Stimulated activated CD8-positive, alpha-beta memory T cell treated with anti-CD3 and anti-CD28 coated beads, Interleukin-15, amount 100 ng/mL, for 1 hour (primary cell): ENCODE data around the gene NDOR1.

Experiments used
- DNase-seq: peaks from one replicate; pipeline ENCODE4 v3.0.0-alpha.2; 2020; ENCODE audit warnings: low read depth

Gene NDOR1

DNA sequence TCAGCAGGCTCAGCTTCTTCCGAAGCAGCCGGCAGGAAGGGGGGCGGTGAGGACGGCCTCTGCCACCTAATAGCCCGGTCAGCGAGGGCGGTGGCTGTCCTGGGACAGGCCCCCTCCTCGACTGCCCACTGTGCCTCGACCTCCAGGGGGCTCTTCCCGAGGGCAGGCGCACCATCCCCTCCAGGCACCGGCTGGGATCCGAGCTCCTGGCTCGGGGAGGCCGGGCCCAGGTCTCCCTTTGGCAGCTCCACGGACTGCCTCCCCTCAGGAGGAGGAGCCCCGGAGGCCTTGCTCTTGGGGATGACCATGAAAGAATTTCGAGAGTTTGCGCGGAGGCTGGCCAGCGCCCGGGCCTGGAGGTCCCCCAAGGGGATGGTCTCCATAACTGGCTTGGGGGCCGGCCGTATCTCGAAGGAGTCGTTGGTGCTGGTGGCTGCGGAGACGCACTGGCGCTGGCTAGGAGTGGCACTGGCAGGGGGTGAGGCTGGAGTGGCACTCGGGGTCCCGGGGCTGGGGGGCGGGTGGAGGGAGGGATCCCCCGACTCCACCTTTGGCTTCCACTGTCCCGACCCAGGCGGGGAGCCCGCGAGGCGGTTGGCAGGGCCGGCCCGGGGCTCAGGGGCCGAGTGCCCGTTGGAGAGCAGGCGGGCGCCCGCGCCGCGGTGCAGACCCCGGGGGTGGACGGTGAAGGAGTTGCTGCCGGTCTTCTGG, 5.9 kb upstream of the NDOR1 start:
- DNase-seq, result no peak

DNA sequence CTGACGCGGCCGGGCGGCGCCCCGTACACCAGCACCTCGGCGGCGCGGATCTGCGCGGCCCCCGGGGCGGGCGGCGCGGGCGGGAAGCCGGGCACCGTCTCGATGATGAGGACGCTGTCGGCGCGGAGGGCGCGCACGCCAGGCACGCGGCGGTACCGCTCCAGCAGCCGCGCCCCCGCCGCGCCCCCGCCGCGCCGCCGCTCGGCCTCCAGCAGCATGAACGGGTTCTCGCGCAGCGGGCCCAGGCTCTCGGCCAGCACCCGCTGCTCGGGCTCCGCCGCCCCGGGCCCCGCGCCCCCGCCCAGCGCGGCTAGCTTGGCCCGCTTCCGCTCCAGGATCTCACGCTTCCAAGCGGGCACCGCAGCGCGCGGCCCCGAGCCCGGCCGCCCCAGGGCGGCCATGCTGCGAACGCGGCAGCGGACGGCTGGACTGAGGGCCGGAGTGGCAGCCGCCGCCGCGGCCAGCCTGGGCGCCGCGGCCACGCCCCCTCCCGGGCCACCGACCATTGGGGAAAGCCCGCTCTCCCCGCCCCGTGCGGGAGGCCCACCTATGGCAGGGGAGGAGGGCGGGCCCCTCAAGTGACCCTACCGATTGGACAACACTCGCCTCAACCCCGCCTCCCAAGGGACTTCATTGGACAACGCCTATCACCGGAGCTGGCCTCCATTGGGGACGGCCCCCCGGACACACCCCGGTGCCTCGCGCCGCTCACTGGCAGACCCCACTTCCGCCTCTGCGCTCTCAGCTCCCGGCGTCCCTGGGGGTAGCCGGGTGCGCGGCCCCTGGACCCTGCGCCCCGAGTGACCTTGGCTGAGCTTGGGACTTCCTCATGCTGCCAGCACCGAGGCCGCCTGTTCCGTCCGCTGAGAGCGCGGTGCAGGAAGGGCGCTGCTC, 4.9 kb upstream of the NDOR1 start, which contains the start of gene TPRN:
Gene TPRN (minus strand): TSS at position 431 of the 894 bp plus-strand sequence. CDS start 30 bp downstream, at position 401.
- peak; percentile 97 for DNase-seq

DNA sequence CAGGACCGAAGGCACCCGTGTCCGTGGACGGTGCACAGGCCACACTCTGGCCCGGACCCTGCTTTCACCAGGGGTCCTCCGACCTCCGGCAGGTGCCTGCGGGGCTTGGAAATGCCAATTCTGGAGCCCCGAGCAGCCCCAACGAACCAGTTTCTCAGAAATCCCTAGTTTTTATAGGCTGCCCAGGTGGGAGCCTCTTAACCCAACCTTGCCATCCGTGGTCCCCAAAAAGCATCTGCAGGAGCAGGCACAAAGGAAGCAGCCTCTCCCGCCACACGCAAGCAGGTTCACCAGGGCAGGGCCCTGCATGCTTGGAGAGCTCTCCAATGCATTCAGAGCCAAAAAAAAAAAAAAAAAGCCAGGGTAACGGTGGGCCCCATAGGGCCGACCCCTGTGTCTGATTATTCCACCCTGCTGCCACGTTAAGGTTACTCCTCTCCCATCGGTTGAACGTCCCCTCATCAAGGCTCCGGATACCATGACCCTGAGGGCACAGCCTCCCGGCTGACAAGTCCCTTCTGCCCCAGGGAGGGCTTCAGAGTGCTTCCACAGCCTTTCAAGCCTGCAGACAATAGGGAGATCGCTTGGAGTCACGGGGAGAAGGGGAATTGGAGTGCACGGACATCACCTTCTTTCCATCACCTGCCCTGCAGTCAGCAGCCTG, 4.2 kb upstream of the NDOR1 start:
- no peak for DNase-seq

DNA sequence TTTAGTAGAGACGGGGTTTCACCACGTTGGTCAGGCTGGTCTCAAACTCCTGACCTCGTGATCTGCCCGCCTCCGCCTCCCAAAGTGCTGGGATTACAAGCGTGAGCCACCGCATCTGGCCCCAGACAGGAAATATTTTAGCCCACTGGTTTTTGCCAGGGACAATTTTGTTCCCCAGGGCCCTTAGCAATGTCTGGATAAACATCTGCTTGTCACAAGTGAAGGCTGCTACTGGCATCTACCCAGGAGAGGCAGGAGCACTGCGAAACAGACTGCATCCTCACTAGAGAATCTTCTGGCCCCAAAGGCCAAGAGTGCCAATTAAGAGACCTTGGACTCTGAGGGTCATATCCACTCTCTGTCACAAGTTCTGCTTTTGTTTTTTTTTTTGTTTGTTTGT, 2.5 kb upstream of the NDOR1 start:
- no peak for DNase-seq

DNA sequence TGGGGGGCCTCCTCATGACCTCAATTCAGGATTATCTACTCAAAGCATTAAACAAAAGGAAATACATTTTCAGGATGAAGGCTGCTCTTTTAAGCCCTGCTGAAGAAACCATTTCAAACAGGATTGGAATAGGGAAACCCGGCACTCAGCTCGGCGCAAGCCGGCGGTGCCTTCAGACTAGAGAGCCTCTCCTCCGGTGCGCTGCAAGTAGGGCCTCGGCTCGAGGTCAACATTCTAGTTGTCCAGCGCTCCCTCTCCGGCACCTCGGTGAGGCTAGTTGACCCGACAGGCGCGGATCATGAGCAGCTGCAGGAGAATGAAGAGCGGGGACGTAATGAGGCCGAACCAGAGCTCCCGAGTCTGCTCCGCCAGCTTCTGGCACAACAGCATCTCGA, 772 bp upstream of the NDOR1 start:
- no peak for DNase-seq

DNA sequence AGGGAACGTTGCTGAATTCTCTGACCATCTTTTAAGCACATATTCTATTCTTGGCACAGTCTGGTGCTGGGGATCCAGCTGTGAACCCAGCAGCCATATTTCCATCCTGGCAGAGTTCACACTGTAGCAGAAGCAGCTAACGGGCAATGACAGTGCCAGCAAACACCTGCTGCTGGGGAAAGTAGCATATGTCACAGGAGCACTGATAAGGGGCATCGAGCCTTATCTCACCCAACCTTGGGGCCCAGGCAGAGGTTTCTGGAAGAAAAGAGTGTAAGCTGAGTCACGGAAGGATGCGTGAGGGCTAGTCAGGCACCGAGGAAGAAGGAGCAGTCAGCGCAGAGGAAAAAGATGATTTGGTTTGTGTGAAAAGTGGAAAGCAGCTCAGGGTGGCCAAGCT, 1.1 kb downstream of the NDOR1 start:
- DNase-seq, result no peak

DNA sequence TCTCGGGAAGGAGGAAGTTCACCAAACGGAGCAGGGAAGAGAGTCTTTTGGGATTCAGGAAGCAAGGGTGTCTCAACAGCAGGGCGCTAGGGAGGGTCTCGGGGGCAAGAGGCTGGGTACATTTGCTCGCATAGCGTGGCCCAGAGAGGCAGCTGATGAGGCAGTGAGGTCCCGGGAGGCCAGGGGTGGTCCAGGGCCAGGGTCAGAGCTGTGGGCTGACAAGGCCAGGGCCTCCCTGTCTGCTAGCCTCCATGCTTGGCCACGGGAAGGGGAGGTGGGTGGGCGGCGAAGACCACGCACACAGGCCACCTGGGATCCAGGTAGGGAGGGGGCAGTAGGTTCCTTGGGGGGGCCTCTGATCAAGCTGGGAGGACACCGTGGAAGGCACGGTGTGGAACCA, 6.0 kb downstream of the NDOR1 start:
- DNase-seq, result no peak

DNA sequence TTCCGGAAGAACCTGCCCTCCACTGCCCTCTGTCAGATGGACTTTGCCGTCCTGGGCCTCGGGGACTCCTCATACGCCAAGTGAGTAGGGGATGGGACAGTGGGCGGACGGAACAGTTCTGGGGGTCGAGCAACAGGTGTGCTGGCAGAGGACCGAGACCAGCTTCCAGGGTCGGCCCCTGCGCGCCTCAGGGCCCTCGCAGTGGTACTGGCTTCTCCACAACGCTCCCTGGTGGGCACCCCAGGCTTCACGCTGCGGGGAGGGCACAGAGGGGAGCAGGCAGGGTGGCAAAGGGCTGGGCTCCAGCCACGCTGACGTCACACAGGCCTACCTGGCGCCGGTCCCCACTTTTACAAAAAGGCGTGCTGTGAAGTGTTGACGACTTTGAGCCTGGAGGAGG, 7.0 kb downstream of the NDOR1 start:
- no peak for DNase-seq

DNA sequence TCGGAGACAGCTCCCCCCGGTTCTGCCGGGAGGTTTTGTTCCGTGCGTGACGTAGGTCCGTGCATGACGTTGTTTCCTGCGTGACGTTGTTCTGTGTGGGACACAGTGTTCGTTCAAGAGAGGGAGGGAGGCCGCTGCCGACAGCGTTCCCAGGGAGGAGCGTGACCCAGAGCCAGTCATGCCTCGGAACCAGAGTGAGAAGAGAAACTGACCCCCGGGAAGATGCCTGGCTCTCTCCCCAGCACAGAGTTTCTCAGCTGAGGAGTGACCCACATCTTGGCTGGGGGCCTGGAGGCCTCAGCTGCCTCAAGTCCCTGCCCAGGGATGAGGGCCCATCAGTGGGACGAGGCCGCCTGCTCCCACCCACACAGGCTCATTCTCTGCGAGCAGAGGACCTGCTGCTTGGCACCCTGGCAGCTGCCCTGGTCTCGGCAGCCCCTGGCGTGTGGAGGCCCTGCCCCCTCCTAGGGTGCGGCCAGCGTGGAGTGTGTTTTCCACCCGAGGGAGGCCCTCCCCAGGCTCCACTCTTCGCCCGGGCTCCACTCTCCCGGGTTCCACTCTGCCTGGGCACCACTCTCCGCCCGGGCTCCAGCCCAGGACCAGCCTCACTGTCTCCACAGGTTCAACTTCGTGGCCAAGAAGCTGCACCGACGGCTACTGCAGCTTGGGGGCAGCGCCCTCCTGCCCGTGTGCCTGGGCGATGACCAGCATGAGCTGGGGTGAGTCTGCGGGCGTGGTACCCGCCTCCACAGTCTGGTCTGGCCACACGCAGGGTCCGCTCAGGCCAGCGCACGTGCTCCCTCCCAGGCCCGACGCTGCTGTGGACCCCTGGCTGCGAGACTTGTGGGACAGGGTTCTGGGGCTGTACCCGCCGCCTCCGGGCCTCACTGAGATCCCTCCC, 7.9 kb downstream of the NDOR1 start:
- no peak for DNase-seq

DNA sequence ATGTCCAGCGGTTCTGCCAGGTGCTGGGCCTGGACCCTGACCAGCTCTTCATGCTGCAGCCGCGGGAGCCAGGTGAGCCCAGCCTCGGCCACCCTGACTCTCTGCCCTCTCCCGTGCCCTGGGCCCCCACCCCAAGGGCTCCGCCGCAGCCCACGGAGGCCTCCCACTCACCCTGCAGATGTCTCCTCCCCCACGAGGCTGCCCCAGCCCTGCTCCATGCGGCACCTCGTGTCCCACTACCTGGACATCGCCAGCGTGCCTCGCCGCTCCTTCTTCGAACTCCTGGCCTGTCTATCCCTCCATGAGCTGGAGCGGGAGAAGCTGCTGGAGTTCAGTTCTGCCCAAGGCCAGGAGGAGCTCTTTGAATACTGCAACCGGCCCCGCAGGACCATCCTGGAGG, 9.1 kb downstream of the NDOR1 start:
- no peak for DNase-seq

DNA sequence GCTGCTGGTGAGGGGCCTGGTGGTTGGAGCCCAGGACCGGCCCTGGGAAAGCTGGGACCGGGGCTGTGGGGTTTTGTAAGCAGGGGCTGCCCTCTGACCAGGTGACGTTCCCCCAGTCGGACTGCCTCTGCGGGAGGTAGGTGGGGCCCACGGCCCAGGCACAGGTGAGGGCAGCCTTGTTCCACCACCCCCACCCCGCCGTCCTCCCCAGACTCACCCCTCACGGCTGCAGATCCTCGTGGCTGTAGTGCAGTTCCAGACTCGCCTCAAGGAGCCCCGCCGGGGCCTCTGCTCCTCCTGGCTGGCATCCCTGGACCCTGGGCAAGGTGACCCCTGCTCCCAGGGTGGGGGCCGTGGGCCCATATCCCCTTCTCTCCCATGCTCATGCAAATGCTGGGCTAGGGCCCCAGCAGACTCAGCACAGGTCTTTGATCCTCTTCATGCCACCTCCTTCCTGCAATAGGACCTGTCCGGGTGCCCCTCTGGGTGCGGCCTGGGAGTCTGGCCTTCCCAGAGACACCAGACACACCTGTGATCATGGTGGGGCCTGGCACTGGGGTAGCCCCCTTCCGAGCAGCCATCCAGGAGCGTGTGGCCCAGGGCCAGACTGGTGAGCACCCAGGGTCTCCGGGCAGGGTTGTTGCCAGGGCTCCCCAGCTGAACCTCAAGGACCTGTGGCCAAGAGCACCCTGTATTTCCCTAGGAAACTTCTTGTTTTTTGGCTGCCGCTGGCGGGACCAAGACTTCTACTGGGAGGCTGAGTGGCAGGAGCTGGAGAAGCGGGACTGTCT, 9.9 kb downstream of the NDOR1 start:
- DNase-seq, result no peak

DNA sequence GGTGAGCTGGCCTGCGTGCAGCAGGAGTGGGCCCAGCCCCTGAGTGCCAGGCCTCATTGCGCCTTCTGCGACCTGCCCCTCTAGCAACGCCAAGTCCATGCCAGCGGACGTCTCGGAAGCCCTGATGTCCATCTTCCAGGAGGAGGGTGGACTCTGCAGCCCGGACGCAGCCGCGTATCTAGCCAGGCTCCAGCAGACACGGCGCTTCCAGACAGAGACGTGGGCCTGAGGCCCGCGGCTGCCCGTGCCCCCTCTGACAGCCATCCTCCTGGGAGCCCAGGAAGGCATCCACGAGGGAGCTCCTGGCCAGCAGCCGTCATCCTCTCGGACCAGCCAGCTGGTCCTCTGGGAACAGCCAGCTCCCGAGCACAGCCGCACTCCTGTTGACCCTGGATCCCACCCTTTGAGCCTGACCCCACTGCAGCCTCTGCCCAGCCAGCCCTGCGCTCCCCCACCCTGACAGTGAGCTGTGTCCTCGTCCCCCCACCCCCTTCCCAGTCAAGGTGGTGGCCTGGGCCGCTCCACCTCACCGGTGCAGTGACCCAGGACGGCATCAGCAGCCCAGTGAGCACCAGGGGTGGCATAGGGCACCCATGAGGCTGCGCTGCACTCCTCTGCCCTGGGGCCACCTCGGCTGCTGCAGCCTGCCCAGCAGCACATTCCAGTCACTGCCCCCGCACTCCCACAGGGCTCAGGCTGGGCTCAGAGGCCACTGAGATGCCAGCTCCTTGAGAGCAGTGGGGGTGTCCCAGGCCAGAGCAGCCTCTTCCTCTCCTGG, 10.9 kb downstream of the NDOR1 start:
- no peak for DNase-seq

DNA sequence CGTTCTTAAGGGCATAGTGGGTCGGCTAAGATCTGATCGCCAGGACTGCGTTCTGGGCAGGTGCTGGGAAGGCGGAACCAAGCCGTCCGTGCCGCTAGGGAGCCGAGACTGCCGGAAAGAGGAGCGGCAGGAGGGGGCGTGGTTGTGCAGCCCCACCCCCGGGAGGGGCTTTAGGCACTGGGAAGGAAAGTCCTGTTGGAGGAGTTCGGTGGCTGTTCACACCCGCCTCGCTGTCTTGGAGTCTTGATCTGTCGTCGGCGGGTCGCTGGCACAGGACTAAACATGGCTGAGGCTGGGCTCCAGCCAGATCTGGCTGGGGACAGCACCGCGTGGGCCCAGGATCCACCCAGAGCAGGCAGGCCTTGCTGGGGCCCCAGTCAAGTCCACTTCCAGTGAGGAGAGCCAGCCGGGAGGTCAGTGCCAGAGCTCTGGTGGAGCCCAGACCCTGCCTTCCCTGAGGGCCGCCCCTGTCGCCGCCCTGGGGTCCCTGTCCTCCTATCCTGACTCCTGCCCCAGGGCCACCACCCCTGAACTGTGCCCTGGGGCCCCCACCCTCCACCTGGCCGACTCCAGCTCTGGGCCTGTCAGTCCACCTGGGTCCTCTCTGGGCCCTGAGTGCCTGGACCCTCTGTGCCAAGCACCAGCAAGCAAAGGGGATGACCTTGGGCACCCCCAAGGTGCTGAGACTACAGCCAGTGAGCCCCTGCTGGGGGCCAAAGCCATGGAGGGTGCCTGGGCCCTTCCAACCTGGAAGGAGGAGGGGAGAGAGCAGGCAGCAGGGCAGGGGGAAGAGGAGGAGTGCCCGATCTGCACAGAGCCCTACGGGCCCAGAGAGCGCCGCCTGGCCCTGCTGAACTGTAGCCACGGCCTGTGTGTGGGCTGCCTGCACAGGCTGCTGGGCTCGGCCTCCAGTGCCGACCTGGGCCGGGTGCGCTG, 12.0 kb downstream of the NDOR1 start:
- no peak for DNase-seq

DNA sequence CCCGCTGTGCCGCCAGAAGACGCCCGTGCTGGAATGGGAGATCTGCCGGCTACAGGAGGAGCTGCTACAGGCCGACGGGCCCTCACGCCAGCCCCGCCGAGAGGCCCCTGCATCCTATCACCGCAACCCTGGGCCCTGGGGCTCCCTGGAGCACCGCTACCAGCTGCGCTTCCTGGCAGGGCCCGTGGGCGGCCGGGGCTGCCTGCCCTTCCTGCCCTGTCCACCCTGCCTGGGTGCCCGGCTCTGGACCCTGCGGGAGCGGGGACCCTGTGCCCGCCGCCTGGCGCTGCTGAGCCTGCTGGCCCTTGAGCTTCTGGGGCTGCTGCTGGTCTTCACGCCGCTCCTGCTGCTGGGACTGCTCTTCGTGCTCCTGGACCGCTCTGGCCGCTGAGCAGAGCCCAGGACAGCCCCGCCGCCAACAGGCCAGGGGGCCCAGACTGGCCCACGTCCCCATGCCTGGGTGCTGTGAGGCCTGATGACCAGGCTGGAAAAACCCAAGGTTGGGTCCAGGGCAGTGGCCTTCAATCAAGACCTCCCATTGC, 12.8 kb downstream of the NDOR1 start:
- no peak for DNase-seq

DNA sequence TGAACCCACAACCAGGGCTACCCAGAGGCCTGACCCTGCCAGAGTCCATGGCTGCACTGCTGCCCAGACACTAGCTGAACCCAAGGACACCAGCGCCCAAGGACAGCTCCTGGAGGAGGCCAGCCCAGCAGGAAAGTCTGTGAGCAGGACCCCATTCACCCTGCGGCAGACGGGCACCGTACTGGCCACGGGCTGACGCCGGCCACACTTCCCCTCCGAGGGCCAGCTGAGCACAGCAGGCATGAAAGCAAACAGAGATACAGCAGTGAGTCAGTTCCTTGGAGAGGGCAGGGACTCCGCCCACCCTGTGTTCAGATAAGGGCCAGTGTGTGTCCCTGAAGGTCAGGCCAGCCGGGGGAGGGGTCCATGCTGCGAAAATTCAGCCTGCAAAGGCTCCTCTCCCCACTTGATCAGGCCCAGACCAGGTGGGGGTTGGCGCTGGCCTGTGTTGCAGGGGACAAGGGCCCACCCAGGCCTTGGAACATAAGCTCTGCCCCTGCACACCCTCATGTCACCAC, 13.3 kb downstream of the NDOR1 start:
- no peak for DNase-seq

DNA sequence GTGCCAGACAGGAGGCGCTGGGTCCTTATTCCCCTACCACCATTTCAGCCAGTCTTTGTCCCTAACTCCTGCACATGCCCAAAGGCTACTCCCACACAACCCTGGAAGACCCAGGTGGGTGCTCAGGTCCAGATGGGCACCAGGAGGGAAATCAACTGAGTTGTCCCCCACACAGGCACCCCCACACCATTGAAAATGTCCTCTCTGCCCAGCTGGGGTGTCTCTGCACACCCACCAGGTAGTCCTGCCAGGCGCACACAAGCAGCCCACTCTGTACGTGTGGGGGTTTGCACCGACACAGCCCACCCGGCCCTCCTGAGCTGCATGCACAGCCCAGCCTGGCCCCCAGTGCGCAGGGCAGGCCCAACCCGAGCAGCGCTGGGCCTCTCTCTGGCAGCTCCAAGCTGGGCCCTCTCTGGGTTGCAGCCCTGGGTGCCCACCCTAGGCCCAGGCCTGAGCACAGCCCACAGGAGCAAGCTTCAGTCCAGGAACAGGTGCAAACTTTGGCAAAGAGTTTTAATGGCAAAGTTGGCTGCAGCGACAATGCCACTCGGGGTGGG, 14.3 kb downstream of the NDOR1 start:
- no peak for DNase-seq

DNA sequence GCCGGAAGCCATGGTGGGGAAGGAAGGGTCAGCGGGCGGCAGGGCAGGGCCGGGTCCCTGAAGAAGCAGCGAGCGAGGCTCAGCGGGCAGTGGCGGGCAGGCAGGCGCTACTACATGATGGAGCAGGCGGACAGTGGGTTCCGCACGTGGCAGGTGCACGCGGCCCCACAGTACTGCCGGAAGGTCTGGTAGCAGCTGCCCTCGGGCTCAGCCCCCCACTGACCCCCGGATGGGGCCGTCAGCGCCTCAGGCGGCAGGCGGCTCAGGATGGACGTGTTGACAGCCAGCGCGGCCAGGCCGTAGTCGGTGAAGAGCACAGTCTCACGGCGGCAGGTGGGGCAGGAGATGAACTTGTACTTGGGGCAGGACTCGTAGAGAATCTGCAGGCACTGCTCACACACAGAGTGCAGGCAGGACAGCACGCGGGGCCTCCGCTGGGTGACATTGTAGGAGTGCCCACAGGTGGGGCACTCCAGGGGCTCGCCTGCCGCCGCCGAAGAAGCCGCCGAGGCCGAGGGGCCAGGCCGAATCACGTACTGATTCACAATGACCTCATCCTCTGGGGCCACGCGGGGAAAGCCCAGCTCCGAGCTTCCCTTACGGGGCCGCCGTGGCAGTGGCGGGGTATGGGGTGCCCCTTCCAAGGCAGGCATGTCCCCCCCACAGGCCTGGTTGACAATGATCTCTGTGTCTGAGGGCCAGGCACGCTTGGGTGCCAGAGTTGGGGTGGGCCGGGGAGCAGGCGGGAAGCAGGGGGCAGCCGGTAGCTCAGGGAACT, 15.0 kb downstream of the NDOR1 start:
- no peak for DNase-seq
